Neural cell (in vitro differentiated cells): ENCODE measurements around the gene CCDC172. TPM values are rescaled to one million over a fixed set of nuclear protein-coding genes. Genes with fewer than 3 reads are reported as not detected.

ENCODE experiments used
- H2AFZ ChIP-seq: fragments of 200-600, 300-800 bp; sonication (generic), shearing (Covaris generic); 2 replicates; pipeline ENCODE4 v1.6.0; 2014; ENCODE audit warnings: low read depth, mild to moderate bottlenecking, antibody characterized with exemption, low read length, moderate library complexity
- H3F3A ChIP-seq: fragments of 200-600 bp; shearing (Covaris generic); 2 replicates; pipeline ENCODE4 v1.6.1; 2016; ENCODE audit warnings: mild to moderate bottlenecking, moderate library complexity, mixed read lengths, antibody characterized with exemption, low read length; ENCODE audit not compliant: insufficient read depth, poor library complexity, severe bottlenecking
- H3K27ac ChIP-seq: fragments of 200-600, 300-800 bp; sonication (generic), shearing (Covaris generic); 2 replicates; pipeline ENCODE4 v1.5.1; 2014; ENCODE audit warnings: mild to moderate bottlenecking, low read length, moderate library complexity
- H3K27me3 ChIP-seq: fragments of 300-800, 200-600 bp; sonication (generic), shearing (Covaris generic); 2 replicates; pipeline ENCODE4 v1.6.0; 2014; ENCODE audit warnings: mild to moderate bottlenecking, low read depth, low read length, moderate library complexity; ENCODE audit not compliant: insufficient read depth
- H3K36me3 ChIP-seq: fragments of 300-800, 200-600 bp; sonication (generic), shearing (Covaris generic); 2 replicates; pipeline ENCODE4 v1.5.1; 2014; ENCODE audit warnings: mild to moderate bottlenecking, antibody characterized with exemption, low read length, moderate library complexity; ENCODE audit not compliant: insufficient read depth
- H3K4me2 ChIP-seq: fragments of 300-800, 200-600 bp; sonication (generic), shearing (Covaris generic); 2 replicates; pipeline ENCODE4 v1.6.0; 2014; ENCODE audit warnings: mild to moderate bottlenecking, low read length
- H3K4me3 ChIP-seq: fragments of 300-800, 200-600 bp; sonication (generic), shearing (Covaris generic); 2 replicates; pipeline ENCODE4 v1.5.1; 2014; ENCODE audit warnings: mild to moderate bottlenecking, low read length, moderate library complexity
- H3K79me2 ChIP-seq: fragments of 200-600 bp; shearing (Covaris generic); replicated peaks from 2 replicates; pipeline ENCODE4 v1.6.0; 2014; ENCODE audit warnings: mild to moderate bottlenecking, low read length, moderate library complexity; ENCODE audit not compliant: insufficient read depth
- H3K9ac ChIP-seq: fragments of 300-800, 200-600 bp; sonication (generic), shearing (Covaris generic); 2 replicates; pipeline ENCODE4 v1.6.1; 2016; ENCODE audit warnings: mild to moderate bottlenecking, low read length, mixed read lengths
- H3K9me2 ChIP-seq: fragments of 200-600 bp; shearing (Covaris generic); 2 replicates; pipeline ENCODE4 v1.6.1; 2016; ENCODE audit warnings: mild to moderate bottlenecking, low read length, mixed read lengths; ENCODE audit not compliant: insufficient read depth
- H3K9me3 ChIP-seq: fragments of 200-600, 300-800 bp; sonication (generic), shearing (Covaris generic); 2 replicates; pipeline ENCODE4 v1.6.1; 2016; ENCODE audit warnings: mild to moderate bottlenecking, mixed run types, low read length, moderate library complexity, mixed read lengths
- H4K20me1 ChIP-seq: fragments of 200-600 bp; shearing (Covaris generic); 2 replicates; pipeline ENCODE4 v1.6.1; 2016; ENCODE audit warnings: mild to moderate bottlenecking, mixed run types; ENCODE audit not compliant: insufficient read depth
- EP300 ChIP-seq: fragments of 450-650 bp; conservative IDR thresholded peaks from 2 replicates; pipeline ENCODE4 v1.6.1; 2014; ENCODE audit warnings: antibody characterized with exemption, mild to moderate bottlenecking, moderate library complexity; ENCODE audit not compliant: poor library complexity, severe bottlenecking
- EZH2 ChIP-seq: fragments of 200-600, 300-800 bp; shearing (Covaris generic), sonication (generic); IDR thresholded peaks from 2 replicates; pipeline ENCODE4 v1.6.1; 2014; ENCODE audit warnings: antibody characterized with exemption, low read length, borderline replicate concordance, mild to moderate bottlenecking; ENCODE audit not compliant: insufficient read depth, poor library complexity, severe bottlenecking
- MXI1 ChIP-seq: fragments of 450-650 bp; conservative IDR thresholded peaks from 2 replicates; pipeline ENCODE4 v1.6.1; 2014; ENCODE audit warnings: antibody characterized with exemption, mild to moderate bottlenecking; ENCODE audit not compliant: poor library complexity, severe bottlenecking
- POLR2AphosphoS5 ChIP-seq: IDR thresholded peaks from 2 replicates; pipeline ENCODE4 v1.6.1; 2012
- RAD21 ChIP-seq: fragments of 450-650 bp; conservative IDR thresholded peaks from 2 replicates; pipeline ENCODE4 v1.6.1; 2014; ENCODE audit warnings: antibody characterized with exemption, mild to moderate bottlenecking, moderate library complexity
- SMC3 ChIP-seq: fragments of 450-650 bp; conservative IDR thresholded peaks from 2 replicates; pipeline ENCODE4 v1.6.1; 2014; ENCODE audit warnings: antibody characterized with exemption, mild to moderate bottlenecking, moderate library complexity; ENCODE audit not compliant: poor library complexity
- TAF1 ChIP-seq: IDR thresholded peaks from 2 replicates; pipeline ENCODE4 v1.6.1; 2012; ENCODE audit warnings: low read depth
- polyA plus RNA-seq: library from polyadenylated mRNA; depleted of rRNA; stranded (reverse); fragments of >200 nt; gene quantifications from 2 replicates; pipeline ENCODE4 v1.2.3, GENCODE V29; 2014
- TF ChIP-seq, protein P1 (sequence below): fragments of 450-650 bp; IDR thresholded peaks from 2 replicates; pipeline ENCODE4 v1.5.1; 2014; ENCODE audit warnings: antibody characterized with exemption, mild to moderate bottlenecking, moderate library complexity; ENCODE audit not compliant: poor library complexity, severe bottlenecking
- TF ChIP-seq, protein P2 (sequence below): IDR thresholded peaks from 2 replicates; pipeline ENCODE4 v1.6.1; 2012; ENCODE audit warnings: borderline replicate concordance

Gene CCDC172
- polyA plus RNA-seq, 1 donor from 2014 or later, result not detected

DNA sequence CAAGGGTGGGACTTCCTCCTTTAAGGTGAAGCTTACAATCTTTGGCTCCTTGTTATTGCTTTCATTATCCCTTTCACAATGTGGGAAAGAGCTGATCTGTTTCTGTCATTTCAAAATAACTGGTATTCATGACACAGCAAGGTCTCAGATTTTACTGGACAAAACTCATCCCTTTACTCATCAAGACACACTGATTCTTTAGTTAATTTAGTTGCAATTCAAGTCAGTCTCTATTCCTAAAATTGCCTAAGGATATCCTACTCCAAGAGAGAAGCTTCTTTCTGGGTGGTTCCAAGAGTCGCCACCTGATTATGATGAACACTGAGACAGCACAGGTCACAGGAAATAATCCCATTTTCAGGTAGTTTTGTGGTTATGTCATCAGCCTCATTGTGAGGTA, 97.6 kb downstream of the CCDC172 start:
- no peak overlapping the region for H3K4me2 ChIP-seq
- TF ChIP-seq MXI1 (no peak), SMC3 (no peak), EZH2 (no peak), POLR2AphosphoS5 (no peak), RAD21 (no peak), TAF1 (no peak), EP300 (no peak)
- TF ChIP-seq, protein P1, sequence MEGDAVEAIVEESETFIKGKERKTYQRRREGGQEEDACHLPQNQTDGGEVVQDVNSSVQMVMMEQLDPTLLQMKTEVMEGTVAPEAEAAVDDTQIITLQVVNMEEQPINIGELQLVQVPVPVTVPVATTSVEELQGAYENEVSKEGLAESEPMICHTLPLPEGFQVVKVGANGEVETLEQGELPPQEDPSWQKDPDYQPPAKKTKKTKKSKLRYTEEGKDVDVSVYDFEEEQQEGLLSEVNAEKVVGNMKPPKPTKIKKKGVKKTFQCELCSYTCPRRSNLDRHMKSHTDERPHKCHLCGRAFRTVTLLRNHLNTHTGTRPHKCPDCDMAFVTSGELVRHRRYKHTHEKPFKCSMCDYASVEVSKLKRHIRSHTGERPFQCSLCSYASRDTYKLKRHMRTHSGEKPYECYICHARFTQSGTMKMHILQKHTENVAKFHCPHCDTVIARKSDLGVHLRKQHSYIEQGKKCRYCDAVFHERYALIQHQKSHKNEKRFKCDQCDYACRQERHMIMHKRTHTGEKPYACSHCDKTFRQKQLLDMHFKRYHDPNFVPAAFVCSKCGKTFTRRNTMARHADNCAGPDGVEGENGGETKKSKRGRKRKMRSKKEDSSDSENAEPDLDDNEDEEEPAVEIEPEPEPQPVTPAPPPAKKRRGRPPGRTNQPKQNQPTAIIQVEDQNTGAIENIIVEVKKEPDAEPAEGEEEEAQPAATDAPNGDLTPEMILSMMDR, result no peak
- TF ChIP-seq, protein P2, sequence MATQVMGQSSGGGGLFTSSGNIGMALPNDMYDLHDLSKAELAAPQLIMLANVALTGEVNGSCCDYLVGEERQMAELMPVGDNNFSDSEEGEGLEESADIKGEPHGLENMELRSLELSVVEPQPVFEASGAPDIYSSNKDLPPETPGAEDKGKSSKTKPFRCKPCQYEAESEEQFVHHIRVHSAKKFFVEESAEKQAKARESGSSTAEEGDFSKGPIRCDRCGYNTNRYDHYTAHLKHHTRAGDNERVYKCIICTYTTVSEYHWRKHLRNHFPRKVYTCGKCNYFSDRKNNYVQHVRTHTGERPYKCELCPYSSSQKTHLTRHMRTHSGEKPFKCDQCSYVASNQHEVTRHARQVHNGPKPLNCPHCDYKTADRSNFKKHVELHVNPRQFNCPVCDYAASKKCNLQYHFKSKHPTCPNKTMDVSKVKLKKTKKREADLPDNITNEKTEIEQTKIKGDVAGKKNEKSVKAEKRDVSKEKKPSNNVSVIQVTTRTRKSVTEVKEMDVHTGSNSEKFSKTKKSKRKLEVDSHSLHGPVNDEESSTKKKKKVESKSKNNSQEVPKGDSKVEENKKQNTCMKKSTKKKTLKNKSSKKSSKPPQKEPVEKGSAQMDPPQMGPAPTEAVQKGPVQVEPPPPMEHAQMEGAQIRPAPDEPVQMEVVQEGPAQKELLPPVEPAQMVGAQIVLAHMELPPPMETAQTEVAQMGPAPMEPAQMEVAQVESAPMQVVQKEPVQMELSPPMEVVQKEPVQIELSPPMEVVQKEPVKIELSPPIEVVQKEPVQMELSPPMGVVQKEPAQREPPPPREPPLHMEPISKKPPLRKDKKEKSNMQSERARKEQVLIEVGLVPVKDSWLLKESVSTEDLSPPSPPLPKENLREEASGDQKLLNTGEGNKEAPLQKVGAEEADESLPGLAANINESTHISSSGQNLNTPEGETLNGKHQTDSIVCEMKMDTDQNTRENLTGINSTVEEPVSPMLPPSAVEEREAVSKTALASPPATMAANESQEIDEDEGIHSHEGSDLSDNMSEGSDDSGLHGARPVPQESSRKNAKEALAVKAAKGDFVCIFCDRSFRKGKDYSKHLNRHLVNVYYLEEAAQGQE, result no peak
- H3K9ac ChIP-seq, result no peak overlapping the region
- H3K9me2 ChIP-seq, result no peaks in the 10 kb centered on the region
- H3K79me2 ChIP-seq, result no peaks in the 10 kb centered on the region
- H3K4me3 ChIP-seq, result no peak overlapping the region
- no peaks in the 10 kb centered on the region for H3K27me3 ChIP-seq
- no peaks in the 10 kb centered on the region for H3F3A ChIP-seq
- H2AFZ ChIP-seq, result no peak overlapping the region
- H4K20me1 ChIP-seq, result no peaks in the 10 kb centered on the region
- H3K9me3 ChIP-seq, result no peaks in the 10 kb centered on the region
- H3K27ac ChIP-seq, result no peak overlapping the region
- no peaks in the 10 kb centered on the region for H3K36me3 ChIP-seq

DNA sequence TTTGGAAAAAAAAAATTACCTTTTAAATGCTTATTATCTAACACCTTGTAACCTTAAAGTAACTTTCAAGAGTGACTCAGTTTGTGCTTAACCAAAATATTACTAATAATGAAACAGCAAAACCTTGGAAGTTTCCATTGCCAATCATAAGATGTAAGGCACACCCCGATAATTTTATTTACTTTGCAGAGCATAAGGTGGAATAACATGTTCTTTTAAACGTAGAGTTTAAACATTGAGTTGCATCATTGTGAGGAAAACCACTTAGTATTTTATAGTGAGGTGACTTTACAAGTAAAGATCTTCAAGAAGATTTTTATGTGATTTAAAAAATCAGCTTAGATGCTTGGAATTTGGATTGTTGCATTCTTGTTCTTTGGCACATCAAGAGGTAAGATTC, 103.4 kb downstream of the CCDC172 start, which contains the start of gene PNLIPRP3:
Gene PNLIPRP3 (plus strand): TSS at position 177 of the 400 bp plus-strand sequence. CDS start 166 bp downstream, at position 343.
- no peaks in the 10 kb centered on the region for H3K79me2 ChIP-seq
- H2AFZ ChIP-seq, result no peak within 1 kb of the TSS
- no peaks in the 10 kb centered on the region for H3K9me2 ChIP-seq
- H3K4me2 ChIP-seq, result no peak within 1 kb of the TSS
- H3F3A ChIP-seq, result no peaks in the 10 kb centered on the region
- no peaks in the 10 kb centered on the region for H3K36me3 ChIP-seq
- H3K4me3 ChIP-seq, result no peak within 1 kb of the TSS
- no peak within 1 kb of the TSS for H3K27ac ChIP-seq
- H3K9me3 ChIP-seq, result no peaks in the 10 kb centered on the region
- TF ChIP-seq MXI1 (no peak), POLR2AphosphoS5 (no peak), EZH2 (no peak), SMC3 (no peak), EP300 (no peak), RAD21 (no peak), TAF1 (no peak)
- TF ChIP-seq, protein P1, result no peak
- TF ChIP-seq, protein P2, result no peak
- no peaks in the 10 kb centered on the region for H4K20me1 ChIP-seq
- no peaks in the 10 kb centered on the region for H3K27me3 ChIP-seq
- H3K9ac ChIP-seq, result no peak within 1 kb of the TSS
